Endothelial cell of umbilical vein (primary cell): Measurements from ENCODE around the gene SPA17. TPM values are rescaled to one million over a fixed set of nuclear protein-coding genes. Genes with fewer than 3 reads are reported as not detected.

Experiments used
- BruUV-seq: library from RNA; stranded (reverse); fragments of 400-500 nt; replicated peaks from 2 replicates; lab custom pipeline; 2021; lab: Mats Ljungman, UMichigan
- CTCF ChIA-PET: fragments of 300-600, 350-600 bp; sonication (Branson Sonifier 250); formaldehyde crosslinking; loops from one replicate; lab custom pipeline; 2021; ENCODE audit warnings: antibody characterized with exemption, inconsistent platforms; lab: Charles Lee
- POLR2A ChIA-PET: fragments of 300-600, 350-600 bp; sonication (Branson Sonifier 250); formaldehyde crosslinking; loops from one replicate; lab custom pipeline; 2021; ENCODE audit warnings: antibody characterized with exemption, inconsistent platforms; lab: Charles Lee
- DNase-seq: peaks from one replicate; pipeline ENCODE4 v3.0.0-alpha.2; 2011; ENCODE audit warnings: low read depth, low spot score
- FAIRE-seq: peaks from 2 replicates; lab custom pipeline; 2011; peaks lifted over from hg19 to GRCh38; lab: Jason Lieb, UNC
- H2AFZ ChIP-seq: 2 replicates; pipeline ENCODE4 v1.6.0; 2012; ENCODE audit warnings: low read depth, low read length, control low read depth, inconsistent platforms
- H3K27ac ChIP-seq: 2 replicates; pipeline ENCODE4 v1.5.1; 2011; ENCODE audit warnings: low read depth, mild to moderate bottlenecking, control low read depth, low read length, moderate library complexity; ENCODE audit not compliant: insufficient read depth
- H3K27me3 ChIP-seq, 2 experiments: 2 replicates each; pipeline versions ENCODE4 v1.6.0 to v1.6.1; 2011; ENCODE audit warnings: low read length in 2 of 2, mixed read lengths in 1 of 2; ENCODE audit not compliant: control insufficient read depth in 2 of 2, insufficient read depth in 2 of 2
- H3K36me3 ChIP-seq, 2 experiments: 2 replicates in 1 of 2; 3 replicates in 1 of 2; pipeline ENCODE4 v1.5.1; 2011; ENCODE audit warnings: low read length in 2 of 2, mild to moderate bottlenecking in 1 of 2, moderate library complexity in 1 of 2; ENCODE audit not compliant: control insufficient read depth in 2 of 2, insufficient read depth in 2 of 2; ENCODE audit errors: extremely low read depth in 1 of 2
- H3K4me1 ChIP-seq: 3 replicates; pipeline ENCODE4 v1.5.1; 2011; ENCODE audit warnings: mild to moderate bottlenecking, low read length; ENCODE audit not compliant: control insufficient read depth, insufficient read depth; ENCODE audit errors: extremely low read depth
- H3K4me2 ChIP-seq: 2 replicates; pipeline ENCODE4 v1.6.1; 2011; ENCODE audit warnings: low read length, control low read depth, mixed read lengths; ENCODE audit not compliant: insufficient read depth
- H3K4me3 ChIP-seq, 3 experiments: fragments of 200-600 bp in 1 of 3; sonication (generic), shearing (Covaris generic) in 1 of 3; replicated peaks in 1 of 3; 2 replicates each; pipeline ENCODE4 v1.5.1; 2011 to 2016; ENCODE audit warnings: control low read depth in 3 of 3, low read length in 3 of 3, mild to moderate bottlenecking in 2 of 3, inconsistent platforms in 1 of 3, low read depth in 1 of 3, moderate library complexity in 1 of 3; ENCODE audit not compliant: insufficient read depth in 1 of 3
- H3K79me2 ChIP-seq: 2 replicates; pipeline ENCODE4 v1.6.0; 2012; ENCODE audit warnings: low read length, inconsistent platforms; ENCODE audit not compliant: control insufficient read depth, insufficient read depth
- H3K9ac ChIP-seq: replicated peaks from 2 replicates; pipeline ENCODE3; 2011; ENCODE audit warnings: low read length, control low read depth; ENCODE audit not compliant: insufficient read depth; ENCODE audit errors: extremely low read depth
- H3K9me1 ChIP-seq: replicated peaks from 3 replicates; pipeline ENCODE4 v1.6.0; 2011; ENCODE audit warnings: mild to moderate bottlenecking, low read length; ENCODE audit not compliant: control insufficient read depth, insufficient read depth; ENCODE audit errors: extremely low read depth
- H3K9me3 ChIP-seq: replicated peaks from 2 replicates; pipeline ENCODE4 v1.5.1; 2012; ENCODE audit warnings: low read length, inconsistent platforms; ENCODE audit not compliant: control insufficient read depth, insufficient read depth
- H4K20me1 ChIP-seq: replicated peaks from 2 replicates; pipeline ENCODE3; 2011; ENCODE audit warnings: mild to moderate bottlenecking, low read length; ENCODE audit not compliant: control insufficient read depth, insufficient read depth; ENCODE audit errors: extremely low read depth
- EZH2 ChIP-seq: IDR thresholded peaks from 2 replicates; pipeline ENCODE4 v1.6.1; 2012; ENCODE audit warnings: borderline replicate concordance, low read depth, mild to moderate bottlenecking, moderate library complexity, low read length, inconsistent platforms; ENCODE audit not compliant: severe bottlenecking
- FOS ChIP-seq: IDR thresholded peaks from 2 replicates; pipeline ENCODE4 v1.6.1; 2011; ENCODE audit warnings: mild to moderate bottlenecking, low read length, moderate library complexity, borderline replicate concordance; ENCODE audit not compliant: insufficient read depth
- GATA2 ChIP-seq: IDR thresholded peaks from 2 replicates; pipeline ENCODE4 v1.7.0; 2011; ENCODE audit warnings: low read depth, mild to moderate bottlenecking, moderate library complexity, mixed read lengths, low read length; ENCODE audit not compliant: insufficient read length, insufficient read depth
- JUN ChIP-seq: IDR thresholded peaks from 2 replicates; pipeline ENCODE4 v1.6.1; 2011; ENCODE audit warnings: borderline replicate concordance, low read depth; ENCODE audit not compliant: insufficient read length, insufficient read depth
- POLR2A ChIP-seq: IDR thresholded peaks from 2 replicates; pipeline ENCODE4 v1.6.1; 2012; ENCODE audit warnings: low read depth, mild to moderate bottlenecking, control low read depth, low read length
- POLR2AphosphoS5 ChIP-seq: IDR thresholded peaks from 2 replicates; pipeline ENCODE4 v1.6.1; 2012; ENCODE audit warnings: low read depth, mild to moderate bottlenecking, control low read depth, low read length, moderate library complexity; ENCODE audit not compliant: insufficient read depth
- dilution Hi-C: fragments of 300-500 bp; cut with MboI; formaldehyde crosslinking; loops from one replicate; pipeline ENCODE4 v1.15.0; 2019; ENCODE audit warnings: low sequenced_read_pairs; ENCODE audit not compliant: extremely low pct_ligation_motif_present
- intact Hi-C: fragments of 100-400 bp; cut with micrococcal nuclease; formaldehyde crosslinking; loops from one replicate; pipeline ENCODE4 v1.10.0; 2022
- polyA plus RNA-seq, 4 experiments: library from polyadenylated mRNA; depleted of rRNA in 3 of 4; stranded (reverse) in 3 of 4; unstranded in 1 of 4; fragments of >200 nt; gene quantifications; 2 replicates each; pipeline versions ENCODE4 v1.2.1 to v1.2.3, GENCODE V29; 2011 to 2012; ENCODE audit warnings: missing spikeins in 1 of 4
- total RNA-seq: library from RNA; stranded (reverse); gene quantifications from 2 replicates; pipeline ENCODE4 v1.2.3, GENCODE V29; 2021
- TF ChIP-seq, protein P1 (sequence below), 2 donors: IDR thresholded peaks; 1 replicate in 1 of 2; 2 replicates in 1 of 2; pipeline ENCODE4 v1.5.1; 2011; ENCODE audit warnings: low read length in 2 of 2, mild to moderate bottlenecking in 2 of 2, moderate library complexity in 2 of 2, control low read depth in 1 of 2, inconsistent platforms in 1 of 2, low read depth in 1 of 2; ENCODE audit not compliant: insufficient read depth in 1 of 2; ENCODE audit errors: extremely low read depth in 1 of 2
- TF ChIP-seq, protein P2 (sequence below): IDR thresholded peaks from 2 replicates; pipeline ENCODE4 v1.6.1; 2011; ENCODE audit not compliant: insufficient read depth, insufficient read length

Gene SPA17
- total and polyA plus RNA-seq, 2 donors (not counting 3 experiments of a cell fraction or from before 2014, with no cell fraction given), result 3.9 to 4.7 TPM

DNA sequence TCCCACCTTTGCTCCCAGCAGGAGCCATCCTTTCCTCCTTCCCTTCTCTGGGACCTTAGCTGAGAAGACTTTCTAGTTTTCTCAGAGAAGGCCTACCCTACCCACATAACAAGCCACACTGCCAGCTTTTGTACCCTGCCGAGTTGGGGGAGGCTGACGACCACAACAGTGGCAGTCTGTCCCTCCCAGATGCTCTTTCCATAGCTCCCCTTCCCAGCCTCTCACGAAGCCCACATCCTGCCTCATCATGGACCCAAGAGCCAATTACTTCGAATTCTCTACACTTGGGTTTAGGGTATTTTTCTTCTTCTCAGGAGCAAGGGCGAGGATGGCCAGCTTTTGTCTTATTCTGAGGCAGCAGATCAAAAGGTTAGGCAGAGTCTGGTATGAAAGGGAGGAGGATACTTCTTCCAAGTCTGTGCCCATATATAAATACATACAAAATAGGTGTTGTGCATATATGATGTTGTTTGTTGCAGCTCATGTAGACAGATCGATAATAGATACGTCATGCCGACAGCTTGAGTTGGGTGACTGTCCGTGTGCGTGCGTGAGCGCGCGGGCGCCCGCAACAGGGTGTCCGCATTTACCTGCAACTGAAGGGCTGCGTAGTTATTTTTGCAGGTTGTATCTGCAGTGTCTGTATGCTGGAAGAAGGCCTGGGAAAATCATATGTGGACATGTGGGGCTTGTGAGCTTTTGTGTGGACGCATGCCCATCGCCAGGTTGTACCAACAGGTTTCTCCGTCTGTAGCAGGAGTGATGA lies 65.2 kb downstream of the SPA17 start:
- DNase-seq (no peak), FAIRE-seq (no peak)
- no TSS peak for BruUV-seq
- H3K4me3 ChIP-seq, result no peak overlapping the region
- peak overlapping the region; percentile 47 for H2AFZ ChIP-seq
- TF ChIP-seq, protein P1, sequence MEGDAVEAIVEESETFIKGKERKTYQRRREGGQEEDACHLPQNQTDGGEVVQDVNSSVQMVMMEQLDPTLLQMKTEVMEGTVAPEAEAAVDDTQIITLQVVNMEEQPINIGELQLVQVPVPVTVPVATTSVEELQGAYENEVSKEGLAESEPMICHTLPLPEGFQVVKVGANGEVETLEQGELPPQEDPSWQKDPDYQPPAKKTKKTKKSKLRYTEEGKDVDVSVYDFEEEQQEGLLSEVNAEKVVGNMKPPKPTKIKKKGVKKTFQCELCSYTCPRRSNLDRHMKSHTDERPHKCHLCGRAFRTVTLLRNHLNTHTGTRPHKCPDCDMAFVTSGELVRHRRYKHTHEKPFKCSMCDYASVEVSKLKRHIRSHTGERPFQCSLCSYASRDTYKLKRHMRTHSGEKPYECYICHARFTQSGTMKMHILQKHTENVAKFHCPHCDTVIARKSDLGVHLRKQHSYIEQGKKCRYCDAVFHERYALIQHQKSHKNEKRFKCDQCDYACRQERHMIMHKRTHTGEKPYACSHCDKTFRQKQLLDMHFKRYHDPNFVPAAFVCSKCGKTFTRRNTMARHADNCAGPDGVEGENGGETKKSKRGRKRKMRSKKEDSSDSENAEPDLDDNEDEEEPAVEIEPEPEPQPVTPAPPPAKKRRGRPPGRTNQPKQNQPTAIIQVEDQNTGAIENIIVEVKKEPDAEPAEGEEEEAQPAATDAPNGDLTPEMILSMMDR (IDR thresholded peaks at IDR 0.05; ENCODE audit: extremely low read depth in 1 of 2, insufficient read depth in 1 of 2, low read depth in 1 of 2, low read length in 2 of 2), result no peak
- TF ChIP-seq POLR2AphosphoS5 (no peak), EZH2 (peak; percentile 32), GATA2 (no peak), JUN (no peak), POLR2A (no peak), FOS (no peak)
- TF ChIP-seq, protein P2, sequence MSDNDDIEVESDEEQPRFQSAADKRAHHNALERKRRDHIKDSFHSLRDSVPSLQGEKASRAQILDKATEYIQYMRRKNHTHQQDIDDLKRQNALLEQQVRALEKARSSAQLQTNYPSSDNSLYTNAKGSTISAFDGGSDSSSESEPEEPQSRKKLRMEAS, result no peak
- no peaks in the 10 kb centered on the region for H3K36me3 ChIP-seq
- H3K27me3 ChIP-seq, result peaks cover 7 to 8% of the 10 kb centered on the region in 2 experiments
- H3K9ac ChIP-seq, result no peak overlapping the region
- intact Hi-C loops (loop anchor here (1.0 kb wide), 1 partner anchor 14 kb away; no protein-coding TSS in a partner anchor), dilution Hi-C loops (no loop called here)
- H3K4me2 ChIP-seq, result peak overlapping the region; percentile 39
- peaks cover 13% of the 10 kb centered on the region for H3K4me1 ChIP-seq
- H4K20me1 ChIP-seq, result no peaks in the 10 kb centered on the region
- H3K27ac ChIP-seq, result no peak overlapping the region
- H3K9me3 ChIP-seq, result no peaks in the 10 kb centered on the region
- peaks cover 2% of the 10 kb centered on the region for H3K79me2 ChIP-seq
- no peaks in the 10 kb centered on the region for H3K9me1 ChIP-seq
- POLR2A ChIA-PET, result interaction anchor here (0.6 kb wide), 1 partner anchor 23 kb away, joined by 6 read pairs; no protein-coding TSS in a partner anchor
- CTCF ChIA-PET, result interaction anchor here (0.6 to 16.9 kb wide), 15 partner anchors 10 to 177 kb away, joined by 3 to 301 read pairs (median 6); partner anchors contain the start of genes ESAM, SIAE and SPA17
